H9 (cell line): ENCODE results near the gene MGST2. TPM values are rescaled to one million over a fixed set of nuclear protein-coding genes. Genes with fewer than 3 reads are reported as not detected.

ENCODE experiments used
- DNase-seq: peaks from one replicate; pipeline ENCODE4 v3.0.0-alpha.2; 2017
- H2AFZ ChIP-seq: one replicate; pipeline ENCODE4 v1.6.1; 2013; ENCODE audit warnings: mild to moderate bottlenecking, low read length, control low read depth, moderate library complexity
- H2AK5ac ChIP-seq: 2 replicates; pipeline ENCODE4 v1.6.1; 2013; ENCODE audit warnings: low read length, control low read depth, mixed read lengths; ENCODE audit not compliant: insufficient read length
- H2BK120ac ChIP-seq: one replicate; pipeline ENCODE4 v1.6.1; 2013; ENCODE audit warnings: low read depth, mild to moderate bottlenecking, low read length, control low read depth, inconsistent platforms; ENCODE audit not compliant: poor library complexity, severe bottlenecking
- H2BK12ac ChIP-seq: 2 replicates; pipeline ENCODE4 v1.6.1; 2013; ENCODE audit warnings: low read length, control low read depth, mixed read lengths, low read depth; ENCODE audit not compliant: insufficient read length
- H2BK15ac ChIP-seq: 2 replicates; pipeline ENCODE4 v1.6.1; 2013; ENCODE audit warnings: low read depth, low read length, control low read depth
- H2BK20ac ChIP-seq: one replicate; pipeline ENCODE4 v1.6.1; 2013; ENCODE audit warnings: low read depth, mild to moderate bottlenecking, low read length, control low read depth, inconsistent platforms; ENCODE audit not compliant: poor library complexity, severe bottlenecking
- H2BK5ac ChIP-seq: 2 replicates; pipeline ENCODE4 v1.6.1; 2013; ENCODE audit warnings: low read length, control low read depth, mixed read lengths; ENCODE audit not compliant: insufficient read length
- H3K14ac ChIP-seq: 2 replicates; pipeline ENCODE4 v1.6.1; 2013; ENCODE audit warnings: low read length, control low read depth; ENCODE audit not compliant: insufficient read depth
- H3K18ac ChIP-seq: 2 replicates; pipeline ENCODE4 v1.6.1; 2013; ENCODE audit warnings: low read depth, mild to moderate bottlenecking, mixed read lengths, low read length, control low read depth; ENCODE audit not compliant: insufficient read length
- H3K23ac ChIP-seq: 2 replicates; pipeline ENCODE4 v1.6.1; 2013; ENCODE audit warnings: low read length, control low read depth, mixed read lengths, low read depth; ENCODE audit not compliant: insufficient read length
- H3K23me2 ChIP-seq: 2 replicates; pipeline ENCODE4 v1.6.1; 2013; ENCODE audit warnings: low read depth, mild to moderate bottlenecking, mixed read lengths, low read length, control low read depth; ENCODE audit not compliant: insufficient read length, poor library complexity, severe bottlenecking
- H3K27ac ChIP-seq: 2 replicates; pipeline ENCODE4 v1.5.1; 2013; ENCODE audit warnings: low read length, control low read depth, mixed read lengths, low read depth; ENCODE audit not compliant: insufficient read length
- H3K27me3 ChIP-seq: 2 replicates; pipeline ENCODE4 v1.6.1; 2013; ENCODE audit warnings: low read length, control low read depth, inconsistent platforms; ENCODE audit not compliant: insufficient read depth
- H3K4ac ChIP-seq: 2 replicates; pipeline ENCODE4 v1.6.1; 2013; ENCODE audit warnings: low read depth, mild to moderate bottlenecking, control low read depth, inconsistent platforms, low read length, moderate library complexity
- H3K4me1 ChIP-seq: 2 replicates; pipeline ENCODE4 v1.6.1; 2013; ENCODE audit warnings: low read length, control low read depth, inconsistent platforms; ENCODE audit not compliant: insufficient read depth
- H3K4me2 ChIP-seq: 2 replicates; pipeline ENCODE4 v1.6.1; 2013; ENCODE audit warnings: low read length, control low read depth, mixed read lengths; ENCODE audit not compliant: insufficient read length, insufficient read depth
- H3K56ac ChIP-seq: 2 replicates; pipeline ENCODE4 v1.6.1; 2013; ENCODE audit warnings: low read depth, mild to moderate bottlenecking, mixed read lengths, low read length, control low read depth; ENCODE audit not compliant: insufficient read length
- H3K79me1 ChIP-seq: 2 replicates; pipeline ENCODE4 v1.6.1; 2013; ENCODE audit warnings: low read depth, mild to moderate bottlenecking, moderate library complexity, low read length, control low read depth, inconsistent platforms; ENCODE audit not compliant: insufficient read depth, poor library complexity, severe bottlenecking
- H3K79me2 ChIP-seq: 2 replicates; pipeline ENCODE4 v1.6.1; 2013; ENCODE audit warnings: low read length, control low read depth, inconsistent platforms; ENCODE audit not compliant: insufficient read depth
- H3K9ac ChIP-seq: 2 replicates; pipeline ENCODE4 v1.6.1; 2013; ENCODE audit warnings: low read length, control low read depth, mixed read lengths; ENCODE audit not compliant: insufficient read length; ENCODE audit errors: extremely low read depth
- H3K9me3 ChIP-seq: one replicate; pipeline ENCODE4 v1.6.1; 2013; ENCODE audit warnings: low read depth, low read length, inconsistent platforms; ENCODE audit not compliant: control insufficient read depth
- H3T11ph ChIP-seq: one replicate; pipeline ENCODE4 v1.6.1; 2013; ENCODE audit warnings: mild to moderate bottlenecking, low read length, control low read depth, inconsistent platforms
- H4K20me1 ChIP-seq: one replicate; pipeline ENCODE4 v1.6.1; 2013; ENCODE audit not compliant: control insufficient read depth, insufficient read length, insufficient read depth
- H4K5ac ChIP-seq: 2 replicates; pipeline ENCODE4 v1.6.1; 2013; ENCODE audit warnings: low read depth, mild to moderate bottlenecking, mixed read lengths, low read length, control low read depth; ENCODE audit not compliant: insufficient read length
- H4K8ac ChIP-seq: replicated peaks from 2 replicates; pipeline ENCODE4 v1.6.1; 2013; ENCODE audit warnings: low read length, control low read depth, mixed read lengths, low read depth; ENCODE audit not compliant: insufficient read length
- H4K91ac ChIP-seq: 2 replicates; pipeline ENCODE4 v1.6.1; 2013; ENCODE audit warnings: low read depth, mild to moderate bottlenecking, moderate library complexity, mixed read lengths, low read length, control low read depth; ENCODE audit not compliant: insufficient read length
- H3K27ac Mint-ChIP-seq, 3 experiments: 2 replicates in 2 of 3; 3 replicates in 1 of 3; pipeline ENCODE4 v1.8.0; 2020 to 2021; ENCODE audit warnings: mixed read lengths in 3 of 3, mild to moderate bottlenecking in 1 of 3, moderate library complexity in 1 of 3
- H3K27me3 Mint-ChIP-seq: 2 replicates; pipeline ENCODE4 v1.8.0; 2021; ENCODE audit warnings: low read depth, mild to moderate bottlenecking, moderate library complexity, mixed read lengths
- H3K36me3 Mint-ChIP-seq, 3 experiments: 2 replicates in 2 of 3; 3 replicates in 1 of 3; pipeline ENCODE4 v1.8.0; 2020 to 2021; ENCODE audit warnings: low read depth in 3 of 3, mixed read lengths in 3 of 3; ENCODE audit not compliant: insufficient read depth in 1 of 3
- H3K4me1 Mint-ChIP-seq, 2 experiments: 2 replicates each; pipeline ENCODE4 v1.8.0; 2020; ENCODE audit warnings: mixed read lengths in 2 of 2
- H3K4me3 Mint-ChIP-seq, 2 experiments: 2 replicates in 1 of 2; 3 replicates in 1 of 2; pipeline ENCODE4 v1.8.0; 2020 to 2021; ENCODE audit warnings: mild to moderate bottlenecking in 2 of 2, mixed read lengths in 2 of 2, moderate library complexity in 1 of 2
- H3K9me3 Mint-ChIP-seq, 2 experiments: 2 replicates in 1 of 2; 3 replicates in 1 of 2; pipeline ENCODE4 v1.8.0; 2020; ENCODE audit warnings: mild to moderate bottlenecking in 2 of 2, mixed read lengths in 2 of 2, moderate library complexity in 1 of 2
- WGBS: extraction: QIAGEN DNeasy Blood & Tissue Kit; methylation state at CpG from one replicate; pipeline ENCODE4 v1.1.7; 2013; ENCODE audit warnings: missing lambda C conversion rate, low lambda C conversion rate, mixed read lengths; ENCODE audit not compliant: insufficient read length; ENCODE audit errors: extremely low coverage; 5-methylcytosine and 5-hydroxymethylcytosine counted together
- total RNA-seq: library from RNA; stranded (reverse); gene quantifications from 2 replicates; pipeline ENCODE4 v1.2.1, GENCODE V29; 2021
- TF ChIP-seq, protein P1 (sequence below): fragments of 200-600 bp; sonication (generic); conservative IDR thresholded peaks from 3 replicates; pipeline ENCODE4 v1.8.0; 2021; ENCODE audit warnings: antibody characterized with exemption, mild to moderate bottlenecking

The MGST2 gene
- total RNA-seq, 1 experiment from 2014 or later: 6.4 TPM

- Histone ChIP-seq H3K9ac (no peak overlapping the region), H3K27ac (no peak overlapping the region), H2BK15ac (no peak overlapping the region)
Measured at GRCh38 chr4:139736661-139737060, 71.0 kb downstream of the MGST2 start.

More at GRCh38 chr4:139736661-139737060, 71.0 kb downstream of the MGST2 start:
- H4K91ac ChIP-seq: no peak overlapping the region
- Mint-ChIP-seq H3K9me3 (no peaks in the 10 kb centered on the region; a peak in 1 of 5 replicates), H3K36me3 (no peaks in the 10 kb centered on the region; a peak in 1 of 7 replicates), H3K27me3 (peaks cover 52% of the 10 kb centered on the region), H3K27ac (no peak overlapping the region), H3K4me1 (peaks cover 23 to 32% of the 10 kb centered on the region in 2 experiments), H3K4me3 (peak overlapping the region in 1 of 2 experiments; percentile 38; a peak in 1 of 5 replicates)
- no peak overlapping the region for H2BK20ac ChIP-seq
- H3K56ac ChIP-seq: no peak overlapping the region
- DNase-seq: no peak
- peaks cover 6% of the 10 kb centered on the region; the same call in 1 of the 2 replicates for H3K4me1 ChIP-seq
- H2BK12ac ChIP-seq: no peak overlapping the region
- no peak overlapping the region for H2AK5ac ChIP-seq
- H4K20me1 ChIP-seq: no peaks in the 10 kb centered on the region
- no peak overlapping the region for H2AFZ ChIP-seq
- no peak overlapping the region for H3K23ac ChIP-seq
- no peak overlapping the region for H2BK120ac ChIP-seq
- H3K4ac ChIP-seq: no peak overlapping the region
- no peak overlapping the region for H2BK5ac ChIP-seq
- no CpG with 5 or more reads among the region's 2 CpGs for WGBS
- H4K8ac ChIP-seq: no peak overlapping the region
- no peak overlapping the region for H3T11ph ChIP-seq
- H4K5ac ChIP-seq: no peak overlapping the region
- H3K14ac ChIP-seq: no peak overlapping the region
- H3K23me2 ChIP-seq: peaks cover 4% of the 10 kb centered on the region
- H3K4me2 ChIP-seq: no peak overlapping the region
- H3K18ac ChIP-seq: no peak overlapping the region
- no peaks in the 10 kb centered on the region for H3K79me2 ChIP-seq
- H3K79me1 ChIP-seq: no peaks in the 10 kb centered on the region
- no peaks in the 10 kb centered on the region for H3K9me3 ChIP-seq
- peaks cover 7% of the 10 kb centered on the region; the same call in 1 of the 2 replicates for H3K27me3 ChIP-seq
- TF ChIP-seq, protein P1, sequence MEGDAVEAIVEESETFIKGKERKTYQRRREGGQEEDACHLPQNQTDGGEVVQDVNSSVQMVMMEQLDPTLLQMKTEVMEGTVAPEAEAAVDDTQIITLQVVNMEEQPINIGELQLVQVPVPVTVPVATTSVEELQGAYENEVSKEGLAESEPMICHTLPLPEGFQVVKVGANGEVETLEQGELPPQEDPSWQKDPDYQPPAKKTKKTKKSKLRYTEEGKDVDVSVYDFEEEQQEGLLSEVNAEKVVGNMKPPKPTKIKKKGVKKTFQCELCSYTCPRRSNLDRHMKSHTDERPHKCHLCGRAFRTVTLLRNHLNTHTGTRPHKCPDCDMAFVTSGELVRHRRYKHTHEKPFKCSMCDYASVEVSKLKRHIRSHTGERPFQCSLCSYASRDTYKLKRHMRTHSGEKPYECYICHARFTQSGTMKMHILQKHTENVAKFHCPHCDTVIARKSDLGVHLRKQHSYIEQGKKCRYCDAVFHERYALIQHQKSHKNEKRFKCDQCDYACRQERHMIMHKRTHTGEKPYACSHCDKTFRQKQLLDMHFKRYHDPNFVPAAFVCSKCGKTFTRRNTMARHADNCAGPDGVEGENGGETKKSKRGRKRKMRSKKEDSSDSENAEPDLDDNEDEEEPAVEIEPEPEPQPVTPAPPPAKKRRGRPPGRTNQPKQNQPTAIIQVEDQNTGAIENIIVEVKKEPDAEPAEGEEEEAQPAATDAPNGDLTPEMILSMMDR: no peak
